Astrocyte of the cerebellum (primary cell): Measurements from ENCODE around the gene SSR4.

ENCODE experiments used
- DNase-seq: peaks from one replicate; pipeline ENCODE4 v3.0.0-alpha.2; 2011; ENCODE audit warnings: low read depth
- H3K4me3 ChIP-seq: 2 replicates; pipeline ENCODE4 v1.5.1; 2011; ENCODE audit warnings: mild to moderate bottlenecking, low read depth, low read length, moderate library complexity
- in situ Hi-C: cut with HindIII; loops from 2 replicates; pipeline ENCODE4 v1.10.0; 2017; ENCODE audit warnings: low sequenced_read_pairs
- TF ChIP-seq, protein P1 (sequence below): IDR thresholded peaks from 2 replicates; pipeline ENCODE4 v1.5.1; 2012; ENCODE audit warnings: low read length, low read depth, moderate library complexity, mild to moderate bottlenecking; ENCODE audit errors: missing control alignments

The SSR4 gene

DNA sequence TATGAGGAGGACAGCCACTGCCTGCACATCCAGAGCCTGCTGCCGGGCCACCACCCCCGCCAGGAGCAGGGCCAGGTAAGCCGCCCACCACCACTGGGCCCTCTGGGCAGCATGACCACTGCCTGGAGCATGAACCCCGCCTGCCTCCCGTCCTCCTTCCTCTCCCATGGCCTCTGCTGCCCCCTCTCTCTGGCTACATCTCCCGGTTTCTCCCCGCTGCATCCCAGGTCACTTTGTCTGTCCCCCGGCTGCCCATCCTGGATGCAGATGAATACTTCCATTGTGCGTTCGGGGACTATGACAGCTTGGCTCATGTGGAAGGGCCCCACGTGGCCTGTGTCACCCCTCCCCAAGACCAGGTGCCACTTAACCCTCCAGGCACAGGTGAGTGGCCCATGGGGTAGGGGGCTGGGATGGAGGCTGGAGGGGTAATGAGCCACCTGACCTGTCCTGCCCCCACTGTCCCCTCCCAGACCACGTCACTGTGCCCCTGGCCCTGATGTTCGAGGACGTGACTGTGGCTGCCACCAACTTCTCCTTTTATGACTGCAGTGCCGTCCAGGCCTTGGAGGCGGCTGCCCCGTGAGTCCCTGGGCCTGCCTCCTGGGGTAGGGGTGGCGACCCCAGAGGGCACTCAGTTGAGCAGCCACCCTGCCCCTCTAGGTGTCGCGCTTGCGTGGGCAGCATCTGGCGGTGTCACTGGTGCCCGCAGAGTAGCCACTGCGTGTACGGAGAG, 24.4 kb upstream of the SSR4 start:
- DNase-seq = no peak
- TF ChIP-seq, protein P1, sequence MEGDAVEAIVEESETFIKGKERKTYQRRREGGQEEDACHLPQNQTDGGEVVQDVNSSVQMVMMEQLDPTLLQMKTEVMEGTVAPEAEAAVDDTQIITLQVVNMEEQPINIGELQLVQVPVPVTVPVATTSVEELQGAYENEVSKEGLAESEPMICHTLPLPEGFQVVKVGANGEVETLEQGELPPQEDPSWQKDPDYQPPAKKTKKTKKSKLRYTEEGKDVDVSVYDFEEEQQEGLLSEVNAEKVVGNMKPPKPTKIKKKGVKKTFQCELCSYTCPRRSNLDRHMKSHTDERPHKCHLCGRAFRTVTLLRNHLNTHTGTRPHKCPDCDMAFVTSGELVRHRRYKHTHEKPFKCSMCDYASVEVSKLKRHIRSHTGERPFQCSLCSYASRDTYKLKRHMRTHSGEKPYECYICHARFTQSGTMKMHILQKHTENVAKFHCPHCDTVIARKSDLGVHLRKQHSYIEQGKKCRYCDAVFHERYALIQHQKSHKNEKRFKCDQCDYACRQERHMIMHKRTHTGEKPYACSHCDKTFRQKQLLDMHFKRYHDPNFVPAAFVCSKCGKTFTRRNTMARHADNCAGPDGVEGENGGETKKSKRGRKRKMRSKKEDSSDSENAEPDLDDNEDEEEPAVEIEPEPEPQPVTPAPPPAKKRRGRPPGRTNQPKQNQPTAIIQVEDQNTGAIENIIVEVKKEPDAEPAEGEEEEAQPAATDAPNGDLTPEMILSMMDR = no peak
- no peak overlapping the region for H3K4me3 ChIP-seq

DNA sequence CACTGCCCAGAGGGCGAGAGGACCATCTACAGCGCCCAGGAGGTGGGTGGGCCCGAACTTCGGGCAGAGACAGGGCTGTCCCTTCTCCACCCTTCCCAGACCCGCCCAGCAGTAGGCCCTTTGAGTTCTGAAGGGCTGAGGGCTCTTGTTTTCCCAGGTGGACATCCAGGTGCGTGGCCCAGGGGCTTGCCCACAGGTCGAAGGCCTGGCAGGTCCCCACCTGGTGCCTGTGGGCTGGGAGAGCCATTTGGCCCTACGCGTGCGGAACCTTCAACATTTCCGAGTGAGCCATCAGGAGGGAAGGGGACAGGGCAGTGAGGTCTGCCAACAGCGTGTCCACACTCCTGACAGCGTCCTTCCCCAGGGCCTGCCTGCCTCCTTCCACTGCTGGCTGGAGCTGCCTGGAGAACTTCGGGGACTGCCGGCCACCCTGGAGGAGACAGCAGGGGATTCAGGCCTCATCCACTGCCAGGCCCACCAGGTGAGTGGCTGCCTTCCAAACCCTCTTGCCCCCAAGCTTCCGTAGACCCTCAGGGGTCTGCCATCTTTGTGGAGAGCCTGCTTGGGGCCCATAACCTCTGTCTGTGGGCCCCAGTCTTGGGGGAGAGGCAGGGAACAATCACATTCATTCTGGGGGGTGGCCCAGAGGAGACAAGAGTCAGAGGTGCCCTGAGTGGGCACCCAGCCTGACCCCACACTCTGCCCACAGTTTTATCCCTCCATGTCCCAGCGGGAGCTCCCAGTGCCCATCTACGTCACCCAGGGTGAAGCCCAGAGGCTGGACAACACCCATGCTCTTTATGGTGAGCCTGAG, 23.7 kb upstream of the SSR4 start:
- no peak overlapping the region for H3K4me3 ChIP-seq
- in situ Hi-C loops = no loop called here
- TF ChIP-seq, protein P1 = no peak
- DNase-seq = no peak

More for the DNA sequence above, 24.4 kb upstream of the SSR4 start:
- in situ Hi-C loops = no loop called here

- TF ChIP-seq, protein P1 = no peak
- DNase-seq = no peak
- in situ Hi-C loops = no loop called here
Observed at GRCh38 chrX:153771415-153772315, 22.8 kb upstream of the SSR4 start.

DNA sequence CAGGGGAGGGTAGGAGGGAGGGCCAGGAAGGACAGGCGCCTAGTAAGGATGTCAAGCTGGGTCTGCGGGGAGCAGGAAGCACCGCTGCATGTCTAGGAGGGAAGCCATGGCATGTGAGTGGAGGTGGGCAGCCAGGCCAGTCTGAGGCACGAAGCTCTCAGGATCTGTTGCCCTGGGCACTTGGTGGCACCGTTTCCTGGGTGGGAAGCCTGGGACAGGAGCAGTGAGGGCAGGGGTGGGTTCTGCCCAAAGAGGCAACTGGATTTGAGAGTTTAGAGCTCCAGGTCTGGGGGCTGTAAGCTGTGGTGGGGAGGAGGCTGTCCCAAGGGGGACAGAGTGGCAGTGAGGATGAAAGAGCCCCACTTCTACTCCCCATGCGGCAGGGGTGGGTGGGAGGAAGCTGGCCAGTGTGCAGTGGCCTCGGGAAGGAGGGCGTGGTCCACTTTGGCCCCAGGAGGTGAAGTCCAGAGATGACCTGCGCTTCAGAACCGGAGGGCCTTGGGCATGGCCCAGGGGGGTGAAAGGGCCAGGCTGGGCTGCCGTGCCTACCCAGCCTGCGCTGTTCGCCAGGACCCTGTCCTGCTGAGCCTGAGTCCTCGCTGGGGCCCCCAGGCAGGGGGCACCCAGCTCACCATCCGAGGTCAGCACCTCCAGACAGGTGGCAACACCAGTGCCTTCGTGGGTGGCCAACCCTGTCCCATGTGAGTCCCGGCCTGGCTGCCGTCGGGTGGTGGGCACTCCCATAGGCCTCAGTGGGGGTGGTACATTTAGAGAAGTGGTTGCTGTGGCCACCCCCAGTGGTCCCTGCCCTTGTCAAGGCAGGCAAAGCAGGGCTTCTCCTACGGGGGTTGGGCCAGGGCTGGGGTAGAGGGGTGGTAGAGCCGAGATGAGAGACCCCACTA, 21.9 kb upstream of the SSR4 start:
- TF ChIP-seq, protein P1 = no peak
- no peak overlapping the region for H3K4me3 ChIP-seq
- DNase-seq = no peak
- in situ Hi-C loops = no loop called here

More at GRCh38 chrX:153771415-153772315, 22.8 kb upstream of the SSR4 start:
- H3K4me3 ChIP-seq = no peak overlapping the region

DNA sequence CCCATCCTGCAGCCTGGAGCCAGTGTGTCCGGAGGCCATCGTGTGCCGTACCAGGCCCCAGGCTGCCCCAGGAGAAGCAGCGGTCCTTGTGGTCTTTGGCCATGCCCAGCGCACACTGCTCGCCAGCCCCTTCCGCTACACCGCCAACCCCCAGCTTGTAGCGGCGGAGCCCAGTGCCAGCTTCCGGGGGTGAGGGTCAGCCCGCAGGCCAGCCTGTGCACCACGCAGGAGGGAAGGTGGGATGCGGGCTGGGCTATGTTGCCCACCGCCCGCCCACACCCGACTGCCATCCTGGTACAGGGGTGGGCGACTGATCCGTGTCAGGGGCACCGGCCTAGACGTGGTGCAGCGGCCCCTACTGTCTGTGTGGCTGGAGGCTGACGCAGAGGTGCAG, 21.3 kb upstream of the SSR4 start:
- no peak for DNase-seq
- H3K4me3 ChIP-seq = no peak overlapping the region
- in situ Hi-C loops = no loop called here
- TF ChIP-seq, protein P1 = no peak
